HL-60/S4 (cell line): Measurements from ENCODE around the gene STOML1.

Source experiments
- in situ Hi-C: fragments of 300-500 bp; cut with MboI; formaldehyde crosslinking; loops from 2 replicates; pipeline ENCODE4 v1.14.3; 2022; ENCODE audit warnings: low sequenced_read_pairs

Gene STOML1

DNA sequence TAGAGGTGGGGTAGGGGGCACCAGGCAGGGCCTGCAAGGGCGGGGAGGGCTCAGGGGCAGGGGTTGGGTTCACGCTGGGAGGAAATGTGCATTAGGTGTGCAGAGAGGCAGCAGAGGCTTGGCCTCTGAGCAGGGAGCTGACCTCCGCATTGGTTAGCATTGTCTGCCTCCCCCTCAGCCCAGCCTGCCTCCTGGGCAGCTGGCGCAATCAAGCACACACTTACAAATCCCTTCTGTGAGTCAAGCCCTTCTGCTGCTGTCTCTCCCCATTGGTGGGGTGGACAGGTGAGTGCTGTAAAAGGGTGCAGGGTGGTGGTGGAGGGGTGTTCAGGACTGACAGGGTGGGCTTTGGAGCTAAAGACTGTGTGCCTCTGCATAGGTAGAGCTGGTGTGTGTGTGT is 56.5 kb downstream of the STOML1 start:
- in situ Hi-C loops: no loop called here

DNA sequence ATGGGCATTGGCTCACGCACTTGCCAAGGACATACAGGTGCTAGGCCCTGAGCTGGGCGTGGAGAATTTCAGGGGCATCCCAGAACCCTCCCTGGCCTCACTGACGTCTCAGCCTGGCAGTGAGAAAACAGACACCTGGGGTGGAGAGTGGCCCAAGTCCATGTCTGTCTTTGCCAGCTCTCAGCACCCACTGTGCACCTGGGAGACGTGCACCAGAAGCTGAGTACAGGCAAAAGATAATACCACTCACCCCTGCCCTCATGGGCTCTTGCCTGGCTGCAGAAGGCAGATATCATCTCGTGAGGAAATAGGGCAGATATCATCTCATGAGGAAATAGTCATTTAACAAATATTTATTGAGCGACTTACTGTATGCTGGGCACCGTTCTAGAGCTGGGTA is 57.8 kb downstream of the STOML1 start:
- in situ Hi-C loops: no loop called here

DNA sequence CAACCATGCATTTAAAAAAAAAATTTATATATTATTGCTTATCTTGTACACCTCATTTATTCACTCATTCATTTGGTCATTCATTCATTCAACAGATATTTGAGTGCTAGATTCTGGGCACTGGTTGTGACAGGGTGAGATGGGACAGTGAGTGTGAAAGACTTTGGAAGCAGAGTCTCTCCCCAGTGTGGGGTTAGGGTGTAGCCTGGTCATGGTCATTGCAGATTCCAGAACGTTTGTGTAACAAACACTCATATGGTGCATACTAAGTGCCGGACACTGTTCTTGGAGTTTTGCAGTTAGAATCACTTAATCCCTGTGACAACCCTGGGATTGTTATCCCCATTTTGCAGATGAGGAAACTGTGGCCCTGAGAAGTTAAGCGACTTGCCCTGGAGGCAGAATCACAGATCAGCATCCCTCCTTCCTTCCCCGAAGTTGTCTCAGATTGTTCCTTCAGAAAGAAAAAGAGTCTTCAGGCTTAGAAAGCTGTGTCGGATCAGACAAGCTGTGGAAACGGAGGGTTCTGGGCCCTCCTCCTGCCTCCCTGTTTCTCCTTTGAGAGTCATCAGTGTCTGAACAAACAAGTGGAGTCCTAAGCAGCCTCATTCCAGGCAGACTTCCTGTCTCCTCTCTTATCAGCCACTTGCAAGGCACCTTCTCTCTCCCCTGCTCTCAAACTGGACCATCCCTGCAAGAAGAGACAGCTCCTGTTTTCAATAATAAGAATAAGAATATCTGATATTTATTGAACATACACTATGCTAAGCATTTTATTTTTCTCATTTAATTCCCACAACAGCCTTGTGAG is 59.5 kb downstream of the STOML1 start:
- in situ Hi-C loops: no loop called here

DNA sequence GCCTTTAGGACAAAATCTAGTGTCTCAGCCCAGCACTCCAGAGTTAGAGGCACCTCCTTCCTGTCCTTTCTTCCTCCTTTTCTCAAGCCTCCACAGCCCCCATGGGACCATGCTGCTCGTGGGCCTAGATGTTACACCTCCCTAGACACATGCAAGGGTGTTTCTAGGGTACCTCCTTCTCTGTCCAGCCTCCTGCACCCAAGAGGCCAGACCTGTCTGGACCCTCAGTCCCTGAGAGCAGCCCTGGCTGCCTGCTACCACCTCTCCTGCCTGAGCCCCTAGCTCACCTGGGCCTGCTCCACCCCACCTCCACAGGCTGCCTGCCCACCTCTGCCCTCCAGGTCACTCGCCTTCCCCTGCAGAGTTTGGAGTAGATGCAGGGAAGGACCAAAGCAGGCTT is 60.7 kb downstream of the STOML1 start:
- in situ Hi-C loops: no loop called here

DNA sequence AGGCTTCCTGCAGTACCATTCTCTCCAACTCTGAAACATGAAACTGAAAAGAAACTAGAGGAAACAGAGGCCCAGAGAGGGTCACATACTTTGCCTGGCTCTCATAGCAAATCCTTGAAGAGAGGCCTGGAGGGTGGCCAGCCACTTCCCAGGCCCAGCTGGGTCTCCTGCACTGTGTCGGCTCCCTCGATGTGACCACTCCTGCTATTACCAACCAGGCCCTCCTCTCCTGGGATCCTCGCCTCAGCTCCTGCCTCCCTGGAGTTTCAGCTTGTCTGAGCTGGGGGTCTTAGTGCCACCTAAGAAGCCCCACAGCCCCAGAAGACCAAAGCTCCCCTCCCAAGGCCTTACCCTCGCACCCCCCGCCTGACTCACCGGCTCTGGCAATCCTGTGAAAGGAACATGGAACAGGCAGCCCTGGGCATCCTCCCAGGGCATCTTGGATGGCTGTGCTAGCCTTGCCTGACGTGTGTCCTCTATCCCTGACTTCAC is 61.3 kb downstream of the STOML1 start:
- in situ Hi-C loops: no loop called here

DNA sequence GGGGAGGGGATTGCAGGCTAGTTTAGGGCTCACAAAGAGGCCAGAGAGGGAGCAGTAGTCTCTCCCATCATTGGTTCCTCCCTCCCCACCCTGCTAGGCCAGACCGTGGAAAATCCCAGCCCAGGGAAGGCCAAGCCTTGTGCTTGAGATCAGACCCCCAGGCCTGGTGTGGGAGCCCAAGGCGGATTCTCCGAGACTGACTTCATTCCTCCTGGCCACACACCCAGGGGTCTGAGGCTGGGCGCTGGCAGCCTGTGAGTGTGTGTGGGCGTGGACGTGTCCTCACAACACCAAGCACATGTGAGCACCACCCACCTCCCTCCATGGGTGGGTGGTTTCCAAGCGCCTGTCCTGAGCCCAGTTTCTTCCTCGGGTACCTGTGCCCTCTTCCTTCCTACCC is 61.7 kb downstream of the STOML1 start:
- in situ Hi-C loops: no loop called here

DNA sequence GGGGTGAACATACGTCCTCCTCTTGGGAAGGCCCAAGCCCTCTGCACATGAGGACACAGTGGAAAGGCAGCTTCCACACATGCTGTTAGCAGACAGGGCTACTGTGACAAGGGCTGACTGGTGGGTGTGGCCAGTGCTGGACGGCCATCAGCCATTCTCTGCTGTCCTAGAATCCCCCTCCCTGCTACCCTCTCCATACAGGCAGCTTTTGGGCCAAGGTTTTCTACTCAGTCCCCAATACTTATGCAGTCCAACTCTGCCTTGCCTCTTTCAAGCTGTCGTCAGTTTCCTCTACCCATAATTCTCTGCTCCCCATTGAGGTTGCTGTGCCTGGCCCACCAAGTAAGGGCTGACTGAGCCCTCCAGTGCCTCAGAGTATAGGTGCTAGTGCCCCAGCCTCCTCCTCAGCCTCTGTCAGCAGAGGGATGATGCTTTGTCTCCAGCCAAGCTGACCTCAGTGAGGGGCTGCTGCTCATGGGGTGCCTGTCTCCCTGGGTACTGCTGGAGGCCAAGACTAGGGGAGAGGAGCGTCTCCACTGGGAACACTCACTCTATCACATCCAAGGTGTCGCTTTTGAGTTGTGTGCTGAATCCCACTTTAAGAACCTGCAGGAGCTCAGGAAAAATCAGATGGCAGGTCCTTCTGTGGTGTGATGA is 63.0 kb downstream of the STOML1 start:
- in situ Hi-C loops: no loop called here
